Measurements from ENCODE around the gene ABCC10.

DNA sequence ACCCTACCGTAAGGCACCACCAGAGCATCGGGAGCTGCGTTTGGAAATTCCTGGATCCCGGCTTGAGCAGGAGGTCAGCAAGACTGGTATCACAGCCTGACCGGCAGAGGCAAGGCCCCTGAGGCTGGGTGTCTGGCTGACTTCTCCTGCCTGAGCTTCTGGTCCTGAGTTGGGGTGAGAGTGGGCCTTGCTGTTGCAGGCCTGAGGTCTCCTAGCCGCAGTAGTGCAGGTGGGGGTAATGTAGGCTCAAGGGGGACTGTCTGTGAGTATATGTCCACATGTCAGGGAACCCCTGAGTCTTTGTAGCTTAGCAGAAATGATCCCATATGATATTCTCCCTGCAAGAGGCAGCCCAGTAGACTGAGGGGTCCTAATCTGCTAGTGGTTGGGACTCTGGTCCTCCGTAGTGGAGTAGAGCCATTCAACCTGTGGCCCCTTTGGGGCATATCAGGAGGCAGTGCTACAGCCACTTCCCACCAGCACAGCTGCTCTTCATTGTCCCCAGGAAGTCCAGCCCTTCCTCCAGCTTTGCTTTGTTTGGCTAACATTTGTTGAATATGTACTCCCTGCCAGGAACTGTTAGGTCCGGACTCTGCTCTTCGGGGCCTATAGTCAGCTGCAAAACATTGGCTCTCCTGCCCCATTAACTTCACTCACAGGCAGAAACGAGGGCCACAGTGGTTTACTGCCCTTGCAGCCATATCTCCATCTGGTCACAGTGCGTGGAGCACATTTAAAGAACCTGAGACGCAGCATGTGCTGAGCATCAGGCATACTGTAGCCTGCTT is 71.9 kb downstream of the ABCC10 start:
- TF ChIP-seq GATA3 (IDR thresholded peaks at IDR 0.05; ENCODE audit: low read depth, low read length): no peak
- TF ChIP-seq GATA2 (IDR thresholded peaks at IDR 0.05; ENCODE audit: low read depth, low read length): no peak

Measured in SH-SY5Y (cell line).